GM18951 (cell line): ENCODE results near the gene DCPS.
"Not testable (repeated sequence)": the region's sequence is repeated elsewhere in the genome, so short reads cannot be mapped to it uniquely, and the experiment has no call there.

Experiments
- POLR2A ChIP-seq: IDR thresholded peaks from 4 replicates; pipeline ENCODE4 v1.6.1; 2011; ENCODE audit warnings: mild to moderate bottlenecking; ENCODE audit not compliant: insufficient read length, insufficient read depth; ENCODE audit errors: extremely low read depth
- in situ Hi-C: fragments of 300-500 bp; cut with MboI; formaldehyde crosslinking; loops from one replicate; pipeline ENCODE4 v1.12.0; 2022; ENCODE audit warnings: low sequenced_read_pairs, mixed read lengths, inconsistent platforms; ENCODE audit not compliant: unreplicated experiment

The DCPS gene

DNA sequence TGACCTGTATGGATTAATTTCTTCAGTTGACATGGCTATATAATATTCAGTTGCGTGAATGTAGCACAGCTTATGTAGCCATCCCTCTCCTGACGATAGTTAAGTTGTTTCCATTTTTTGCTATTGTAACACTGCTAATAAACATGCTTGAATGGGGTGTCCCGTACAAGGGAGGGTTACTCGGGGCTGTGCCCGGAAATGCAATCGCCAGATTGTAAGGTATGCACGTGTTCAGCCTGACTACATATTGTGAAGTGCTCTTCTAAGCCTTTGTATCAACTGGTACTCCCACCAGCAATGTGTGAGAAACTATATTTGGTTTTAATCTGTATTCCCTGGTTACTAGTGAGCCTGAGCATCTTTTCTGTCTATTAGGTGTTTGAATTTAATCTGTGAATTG, 67.7 kb downstream of the DCPS start:
- TF ChIP-seq POLR2A, result no peak
- in situ Hi-C loops, result no loop called here

- in situ Hi-C loops, result not testable (repeated sequence)
These were observed 69.7 kb downstream of the DCPS start for GRCh38 chr11:126373389-126374066.

DNA sequence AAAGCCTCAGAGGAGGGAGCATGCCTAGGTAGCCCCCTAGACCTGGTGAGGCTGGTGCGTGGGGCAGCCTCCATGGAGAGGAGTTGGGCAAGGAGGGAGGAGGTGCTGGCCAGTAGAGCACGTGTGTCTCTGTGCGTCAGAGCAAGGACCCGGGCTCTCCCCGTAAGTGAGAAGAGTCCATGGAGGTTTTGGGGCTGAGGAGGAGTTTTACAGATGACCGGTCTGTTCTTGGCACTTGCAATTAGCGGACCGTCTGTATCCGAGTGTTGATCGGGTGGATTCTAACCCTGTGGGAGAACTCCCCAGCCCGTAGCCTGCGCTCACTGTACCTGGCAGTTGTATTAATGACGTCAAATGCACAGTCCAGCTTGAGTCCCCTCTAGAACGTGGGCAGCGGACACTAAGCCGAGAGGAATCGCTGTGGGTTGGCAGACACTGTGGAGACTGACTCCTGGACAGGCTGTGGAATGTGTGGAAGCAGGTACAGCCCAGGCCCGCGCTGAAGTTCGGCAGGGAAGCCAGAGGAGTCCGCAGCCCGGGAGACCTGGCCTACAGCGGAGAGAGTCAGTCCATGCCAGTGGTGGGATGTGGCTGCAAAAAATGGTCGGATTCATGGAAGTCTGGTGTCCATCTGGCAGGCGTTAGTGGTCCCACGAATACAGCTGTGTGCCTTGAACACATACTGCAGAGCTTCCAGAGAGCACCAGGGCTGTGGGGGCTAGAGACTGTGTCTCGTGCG, 70.9 kb downstream of the DCPS start:
- in situ Hi-C loops, result not testable (repeated sequence)

GRCh38 chr11:126375726-126376125, 71.9 kb downstream of the DCPS start:
- TF ChIP-seq POLR2A, result no peak
- in situ Hi-C loops, result no loop called here

DNA sequence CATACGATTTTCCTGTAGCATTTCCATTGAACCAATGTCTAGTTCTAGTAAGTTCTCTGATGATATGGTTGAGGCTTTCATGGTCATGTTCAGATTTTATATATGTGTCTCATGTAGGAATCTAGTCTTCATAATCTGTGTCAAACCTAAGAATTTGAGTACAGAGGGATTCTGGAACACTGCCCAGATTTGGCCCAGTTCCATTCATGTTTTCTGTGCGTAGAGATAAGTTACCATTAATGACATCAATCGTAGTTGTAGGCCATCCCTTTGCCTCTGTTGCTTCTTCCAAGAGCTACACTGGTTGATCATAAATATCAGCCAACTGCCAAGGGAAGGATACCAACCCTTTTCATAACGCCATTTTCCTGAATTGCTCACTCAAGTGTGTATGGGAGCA, 74.9 kb downstream of the DCPS start:
- in situ Hi-C loops, result no loop called here
- TF ChIP-seq POLR2A, result no peak

- in situ Hi-C loops, result no loop called here
- no peak for TF ChIP-seq POLR2A
These were observed 77.0 kb downstream of the DCPS start for GRCh38 chr11:126380909-126381308.

GRCh38 chr11:126381960-126382359, 78.1 kb downstream of the DCPS start:
- in situ Hi-C loops, result not testable (repeated sequence)

- in situ Hi-C loops, result not testable (repeated sequence)
These were observed 78.8 kb downstream of the DCPS start for GRCh38 chr11:126382641-126383040.

DNA sequence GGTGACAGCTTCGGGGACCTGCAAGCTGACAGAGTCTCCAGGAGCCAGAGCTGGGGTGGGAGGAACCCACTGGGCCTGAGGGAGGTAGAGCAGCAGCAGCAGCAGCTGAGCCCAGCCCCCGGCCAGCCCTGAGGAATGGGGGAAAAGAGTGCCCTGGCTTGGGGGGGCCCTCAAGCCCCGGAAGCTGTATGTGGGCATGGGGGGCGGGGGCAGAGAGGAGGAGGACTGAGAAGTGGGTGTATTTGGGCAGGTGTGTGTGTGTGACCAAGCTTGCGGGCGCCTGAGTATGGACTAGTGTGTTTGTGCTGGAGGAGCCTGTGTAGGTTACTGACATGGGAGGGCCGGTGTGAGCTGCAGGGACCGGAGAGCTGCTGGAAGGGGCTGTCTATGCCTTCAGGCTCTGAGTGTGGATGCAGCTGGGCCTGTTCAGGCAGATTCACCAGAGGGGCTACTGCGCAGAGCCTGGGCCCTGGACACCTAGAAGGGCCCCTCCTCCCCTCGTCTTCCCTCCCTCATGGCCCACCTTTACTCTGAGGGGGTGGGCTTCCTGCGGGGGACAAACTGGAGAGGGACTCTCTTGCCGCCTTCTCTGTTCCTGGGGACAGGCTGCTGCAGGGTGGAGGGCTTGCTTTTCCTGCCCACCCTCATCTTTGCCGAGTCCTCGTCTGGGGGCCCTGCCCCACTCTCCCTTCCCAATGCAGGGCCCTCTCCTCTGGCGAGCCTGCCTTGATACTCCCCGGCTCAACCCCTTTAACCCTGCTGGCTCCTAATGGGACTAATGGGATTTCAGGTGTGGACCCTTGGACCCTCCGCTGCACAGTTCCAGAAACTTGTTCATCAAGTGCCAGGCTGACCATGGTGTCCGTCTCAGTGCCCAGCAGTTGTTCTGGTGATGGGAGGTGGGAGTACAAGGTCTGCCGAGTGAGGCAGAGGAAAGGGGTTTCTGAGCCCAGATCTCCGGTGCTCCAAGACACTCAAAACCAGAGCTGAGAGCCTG, 79.8 kb downstream of the DCPS start:
- no peak for TF ChIP-seq POLR2A
- in situ Hi-C loops, result no loop called here

- in situ Hi-C loops, result no loop called here
- no peak for TF ChIP-seq POLR2A
These were observed 80.7 kb downstream of the DCPS start for GRCh38 chr11:126384449-126385070.

DNA sequence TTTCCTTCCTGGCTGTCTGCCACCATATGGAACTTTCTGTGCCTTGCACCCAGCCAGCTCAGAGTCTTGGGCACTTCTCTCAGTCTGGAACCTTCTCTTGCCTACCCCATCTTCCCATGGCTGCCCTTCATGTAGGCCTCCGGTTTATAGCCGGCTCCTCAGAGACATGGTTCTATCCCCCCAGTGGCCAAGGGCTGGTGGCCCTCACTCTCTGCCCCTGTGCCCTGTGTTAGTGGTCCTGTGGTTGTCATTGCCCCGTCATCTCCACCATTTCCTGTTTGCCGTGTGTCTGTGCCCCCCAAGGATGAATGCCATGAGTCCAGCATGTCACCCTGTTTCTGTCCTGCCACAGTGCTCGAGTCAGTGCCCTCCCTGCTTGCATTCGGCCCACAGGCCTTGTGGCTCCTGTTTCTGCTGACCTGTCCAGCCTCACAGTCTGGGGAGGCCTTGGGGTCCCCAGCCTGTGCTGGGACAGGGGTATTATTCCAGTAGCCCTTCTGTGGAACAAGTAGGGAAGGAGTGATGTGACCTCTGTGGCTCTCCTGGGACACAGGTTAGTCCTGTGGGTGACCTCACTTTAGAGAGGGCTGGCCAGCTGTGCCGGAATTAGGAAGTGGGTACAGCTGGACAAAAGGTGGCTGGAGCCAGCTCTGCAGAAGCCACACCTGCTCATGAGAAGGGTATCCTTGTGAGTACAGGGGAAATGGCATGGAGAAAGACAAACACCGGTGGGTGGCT, 82.3 kb downstream of the DCPS start:
- no peak for TF ChIP-seq POLR2A
- in situ Hi-C loops, result no loop called here

DNA sequence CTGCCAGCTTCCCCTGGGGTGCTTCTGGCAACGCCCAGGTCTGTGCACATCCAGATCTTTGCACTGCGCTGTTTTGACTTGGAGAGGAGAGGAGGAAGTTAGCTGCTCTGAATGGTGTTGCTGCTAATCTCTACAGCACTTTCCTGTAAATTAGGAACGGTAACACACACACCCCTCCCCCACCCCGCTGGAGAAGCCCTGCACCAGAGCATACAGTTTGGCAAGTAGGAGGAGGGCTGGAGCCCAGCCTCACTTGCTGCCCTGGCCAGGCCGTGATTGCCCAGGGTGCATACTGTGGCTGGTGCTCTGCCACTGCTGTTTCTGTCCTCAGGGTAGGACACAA, 82.8 kb downstream of the DCPS start:
- in situ Hi-C loops, result not testable (repeated sequence)

DNA sequence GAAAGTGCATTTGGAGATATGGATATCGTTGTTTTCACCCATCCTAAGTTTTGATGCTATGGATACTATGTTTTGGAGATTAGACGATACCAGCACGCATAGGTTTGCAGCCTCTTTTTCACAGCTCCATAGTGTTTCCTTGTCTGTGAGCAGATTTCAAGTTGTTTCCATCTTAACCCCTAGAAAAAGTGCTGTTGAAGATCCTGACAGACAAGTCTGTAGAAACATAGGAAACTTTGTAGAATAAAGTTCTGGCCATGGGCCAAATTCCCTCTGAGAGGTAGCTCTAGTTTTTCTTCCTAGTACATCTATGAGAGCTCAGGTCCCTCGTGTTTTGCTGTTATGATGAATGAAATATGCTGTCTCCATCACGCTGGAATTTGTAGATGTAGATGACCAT, 84.0 kb downstream of the DCPS start:
- no peak for TF ChIP-seq POLR2A
- in situ Hi-C loops, result no loop called here
